Measurements from ENCODE around the gene VPS37C. TPM values are rescaled to one million over a fixed set of nuclear protein-coding genes. Genes with fewer than 3 reads are reported as not detected.

Gene VPS37C
- total RNA-seq, 1 experiment from 2014 or later, result 36.3 TPM

DNA sequence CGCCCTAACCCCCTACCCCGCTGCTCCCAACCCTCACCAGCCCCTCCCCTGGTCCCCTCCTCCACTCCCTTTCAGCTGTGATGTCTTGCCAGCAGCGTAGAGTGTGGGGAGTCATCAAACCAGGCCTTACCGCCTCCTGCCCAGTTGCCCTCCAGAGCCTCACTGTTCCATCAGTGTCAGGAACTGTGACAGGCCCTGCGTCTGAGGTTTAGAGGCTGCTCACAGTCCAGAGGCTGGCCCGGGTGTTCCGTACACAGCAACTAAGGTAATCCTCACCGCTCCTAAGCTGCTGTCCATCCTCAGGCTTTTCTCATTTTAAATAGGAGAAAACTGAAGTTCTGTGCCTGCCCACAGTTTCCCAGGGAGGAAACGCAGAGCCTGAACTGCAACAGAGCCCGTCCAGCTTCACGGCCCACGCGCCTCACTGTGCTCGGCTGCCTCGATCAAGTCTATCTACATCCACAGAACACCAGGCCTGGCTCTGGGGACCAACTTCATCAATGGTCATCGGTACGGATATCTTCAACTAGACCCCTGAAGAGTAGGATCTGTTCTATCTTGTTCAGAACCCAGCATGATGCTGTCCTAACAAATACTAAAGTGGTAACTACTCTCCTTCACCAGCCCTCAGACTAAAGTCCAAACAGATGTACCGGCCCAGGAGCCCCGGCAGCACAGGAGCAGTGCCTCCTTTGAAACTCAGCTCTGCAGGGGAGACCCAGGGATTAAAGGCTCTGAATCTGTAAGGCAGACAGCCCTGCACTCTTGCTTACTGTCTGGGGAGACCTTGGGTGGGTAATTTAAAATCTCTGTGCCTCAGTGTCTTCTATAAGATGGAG is 10.3 kb downstream of the VPS37C start:
- no TSS peak for BruUV-seq (replicated peaks)
- H3K36me3 Mint-ChIP-seq (ENCODE audit: insufficient read depth, unreplicated experiment), result peaks cover 59% of the 10 kb centered on the region
- Histone ChIP-seq H3K4me3 (ENCODE audit: low read depth, low read length) (no peak overlapping the region), H3K4me1 (peaks cover 72% of the 10 kb centered on the region), H3K27me3 (replicated peaks; ENCODE audit: control insufficient read depth, insufficient read depth, low read length) (no peaks in the 10 kb centered on the region), H3K9me3 (peaks cover 12% of the 10 kb centered on the region), H3K36me3 (ENCODE audit: control insufficient read depth, insufficient read depth, low read length) (no peaks in the 10 kb centered on the region)
- DNase-seq, result no peak
- intact Hi-C loops (cut with micrococcal nuclease; ENCODE audit: unreplicated experiment), result loop anchor here (1.0 kb wide), 1 partner anchor 7 kb away; no protein-coding TSS in a partner anchor
- H3K9me3 Mint-ChIP-seq (ENCODE audit: unreplicated experiment), result peaks cover 21% of the 10 kb centered on the region
- ChIA-PET POLR2A (interaction anchor here (1.6 kb wide), 1 partner anchor 11 kb away, joined by 4 read pairs; the partner anchor contains the start of gene VPS37C), CTCF (interaction anchor here (0.7 to 1.2 kb wide), 2 partner anchors 11 to 21 kb away, joined by 3 to 4 read pairs; partner anchors contain the start of gene VPS37C)
- TF ChIP-seq, protein P1, sequence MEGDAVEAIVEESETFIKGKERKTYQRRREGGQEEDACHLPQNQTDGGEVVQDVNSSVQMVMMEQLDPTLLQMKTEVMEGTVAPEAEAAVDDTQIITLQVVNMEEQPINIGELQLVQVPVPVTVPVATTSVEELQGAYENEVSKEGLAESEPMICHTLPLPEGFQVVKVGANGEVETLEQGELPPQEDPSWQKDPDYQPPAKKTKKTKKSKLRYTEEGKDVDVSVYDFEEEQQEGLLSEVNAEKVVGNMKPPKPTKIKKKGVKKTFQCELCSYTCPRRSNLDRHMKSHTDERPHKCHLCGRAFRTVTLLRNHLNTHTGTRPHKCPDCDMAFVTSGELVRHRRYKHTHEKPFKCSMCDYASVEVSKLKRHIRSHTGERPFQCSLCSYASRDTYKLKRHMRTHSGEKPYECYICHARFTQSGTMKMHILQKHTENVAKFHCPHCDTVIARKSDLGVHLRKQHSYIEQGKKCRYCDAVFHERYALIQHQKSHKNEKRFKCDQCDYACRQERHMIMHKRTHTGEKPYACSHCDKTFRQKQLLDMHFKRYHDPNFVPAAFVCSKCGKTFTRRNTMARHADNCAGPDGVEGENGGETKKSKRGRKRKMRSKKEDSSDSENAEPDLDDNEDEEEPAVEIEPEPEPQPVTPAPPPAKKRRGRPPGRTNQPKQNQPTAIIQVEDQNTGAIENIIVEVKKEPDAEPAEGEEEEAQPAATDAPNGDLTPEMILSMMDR (IDR thresholded peaks at IDR 0.05; ENCODE audit: insufficient read depth in 1 of 2, low read depth in 1 of 2, low read length in 1 of 2, severe bottlenecking in 1 of 2, unreplicated experiment in 1 of 2), result no peak
- H3K4me3 Mint-ChIP-seq (ENCODE audit: unreplicated experiment), result peak overlapping the region; percentile 60
- peaks cover 77% of the 10 kb centered on the region for H3K4me1 Mint-ChIP-seq (ENCODE audit: low read depth, unreplicated experiment)
- H3K27me3 Mint-ChIP-seq (ENCODE audit: insufficient read depth, unreplicated experiment), result no peaks in the 10 kb centered on the region
- H3K27ac Mint-ChIP-seq (ENCODE audit: unreplicated experiment), result peak overlapping the region; percentile 84

DNA sequence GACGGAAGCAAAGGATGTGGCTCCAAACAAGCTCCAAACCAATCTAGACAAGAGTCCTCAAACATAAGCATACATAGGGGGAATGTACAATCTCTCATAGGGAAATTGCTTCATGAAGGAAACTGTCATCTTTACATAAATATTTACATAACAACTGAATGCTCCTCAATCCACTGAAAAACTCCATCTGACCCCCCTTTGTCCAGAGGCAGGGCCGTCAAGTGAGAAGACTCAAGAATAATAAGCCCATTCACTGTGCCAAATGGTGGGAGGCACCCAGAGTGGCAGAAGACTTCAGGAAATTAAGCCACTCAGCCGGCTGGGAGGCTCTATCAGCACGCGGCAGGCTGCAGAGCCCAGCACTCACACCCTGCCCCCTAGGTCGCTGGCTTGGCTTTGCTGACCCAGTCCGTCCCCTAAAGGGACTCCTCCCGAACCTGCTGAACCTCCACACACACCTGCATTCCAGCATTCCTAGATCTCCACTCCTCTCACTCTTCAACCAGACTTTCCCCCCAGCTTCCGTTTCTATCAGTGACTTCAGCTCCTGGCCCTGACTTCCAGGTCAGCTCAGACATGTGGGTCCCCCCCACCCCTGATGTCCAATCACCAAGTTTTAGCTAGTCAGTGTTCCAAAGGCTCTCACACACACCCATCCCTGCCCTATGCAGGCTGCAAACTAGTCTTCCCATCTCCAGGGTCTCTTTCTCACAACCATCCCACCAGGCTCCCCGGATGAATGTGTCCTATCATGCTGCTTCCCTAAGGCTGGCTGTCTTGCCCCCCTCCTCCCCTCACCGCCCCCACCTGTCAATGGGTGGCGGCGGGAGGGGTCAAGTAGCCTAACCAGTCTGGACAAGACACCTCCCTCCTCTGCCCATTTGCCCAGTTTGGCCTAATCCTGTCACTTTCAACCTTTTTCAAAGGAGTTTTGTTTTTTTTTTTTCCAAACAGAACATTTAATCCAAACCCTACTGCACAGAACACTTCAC is 11.3 kb downstream of the VPS37C start:
- H3K27me3 Mint-ChIP-seq (ENCODE audit: insufficient read depth, unreplicated experiment), result no peaks in the 10 kb centered on the region
- Histone ChIP-seq H3K27me3 (replicated peaks; ENCODE audit: control insufficient read depth, insufficient read depth, low read length) (no peaks in the 10 kb centered on the region), H3K36me3 (ENCODE audit: control insufficient read depth, insufficient read depth, low read length) (no peaks in the 10 kb centered on the region), H3K4me1 (peaks cover 67% of the 10 kb centered on the region), H3K4me3 (ENCODE audit: low read depth, low read length) (no peak overlapping the region), H3K9me3 (peaks cover 7% of the 10 kb centered on the region; the same call in 1 of the 2 replicates)
- ChIA-PET CTCF (interaction anchor here (0.7 to 1.8 kb wide), 3 partner anchors 8 to 21 kb away, joined by 3 to 5 read pairs (median 3); partner anchors contain the start of gene VPS37C), POLR2A (interaction anchor here (1.6 kb wide), 1 partner anchor 12 kb away, joined by 4 read pairs; the partner anchor contains the start of gene VPS37C)
- intact Hi-C loops (cut with micrococcal nuclease; ENCODE audit: unreplicated experiment), result loop anchor here (1.0 kb wide), 1 partner anchor 8 kb away; no protein-coding TSS in a partner anchor
- peak; percentile 79 to 89 for DNase-seq
- H3K36me3 Mint-ChIP-seq (ENCODE audit: insufficient read depth, unreplicated experiment), result peaks cover 53% of the 10 kb centered on the region
- peaks cover 68% of the 10 kb centered on the region for H3K4me1 Mint-ChIP-seq (ENCODE audit: low read depth, unreplicated experiment)
- H3K27ac Mint-ChIP-seq (ENCODE audit: unreplicated experiment), result peak overlapping the region; percentile 84
- H3K9me3 Mint-ChIP-seq (ENCODE audit: unreplicated experiment), result peaks cover 11% of the 10 kb centered on the region
- peak overlapping the region; percentile 60 for H3K4me3 Mint-ChIP-seq (ENCODE audit: unreplicated experiment)
- TF ChIP-seq, protein P1 (IDR thresholded peaks at IDR 0.05; ENCODE audit: insufficient read depth in 1 of 2, low read depth in 1 of 2, low read length in 1 of 2, severe bottlenecking in 1 of 2, unreplicated experiment in 1 of 2), result no peak
- BruUV-seq (replicated peaks), result no TSS peak
